ENCODE data around the gene APOBEC3B.

DNA sequence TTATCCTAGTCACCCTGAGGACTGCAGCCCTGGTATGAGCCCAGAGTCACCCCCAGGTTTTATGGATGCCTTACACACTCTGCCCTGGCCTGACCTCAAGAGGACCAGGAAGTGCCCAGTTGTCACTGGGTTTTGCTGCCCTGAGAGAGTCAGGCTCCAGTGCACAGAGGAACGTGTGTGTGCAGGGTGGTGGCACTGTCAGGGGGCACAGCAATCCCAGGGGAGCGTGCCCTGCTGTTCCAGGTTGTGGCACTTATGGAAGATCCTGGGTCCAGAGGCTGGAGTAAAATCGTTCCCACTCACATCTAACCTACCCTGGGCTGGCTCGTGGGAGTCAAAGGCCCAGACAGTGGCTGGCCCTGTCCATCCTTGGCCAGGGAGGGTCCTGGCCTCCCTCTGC is 17.2 kb upstream of the APOBEC3B start:
- TF ChIP-seq, protein P1, sequence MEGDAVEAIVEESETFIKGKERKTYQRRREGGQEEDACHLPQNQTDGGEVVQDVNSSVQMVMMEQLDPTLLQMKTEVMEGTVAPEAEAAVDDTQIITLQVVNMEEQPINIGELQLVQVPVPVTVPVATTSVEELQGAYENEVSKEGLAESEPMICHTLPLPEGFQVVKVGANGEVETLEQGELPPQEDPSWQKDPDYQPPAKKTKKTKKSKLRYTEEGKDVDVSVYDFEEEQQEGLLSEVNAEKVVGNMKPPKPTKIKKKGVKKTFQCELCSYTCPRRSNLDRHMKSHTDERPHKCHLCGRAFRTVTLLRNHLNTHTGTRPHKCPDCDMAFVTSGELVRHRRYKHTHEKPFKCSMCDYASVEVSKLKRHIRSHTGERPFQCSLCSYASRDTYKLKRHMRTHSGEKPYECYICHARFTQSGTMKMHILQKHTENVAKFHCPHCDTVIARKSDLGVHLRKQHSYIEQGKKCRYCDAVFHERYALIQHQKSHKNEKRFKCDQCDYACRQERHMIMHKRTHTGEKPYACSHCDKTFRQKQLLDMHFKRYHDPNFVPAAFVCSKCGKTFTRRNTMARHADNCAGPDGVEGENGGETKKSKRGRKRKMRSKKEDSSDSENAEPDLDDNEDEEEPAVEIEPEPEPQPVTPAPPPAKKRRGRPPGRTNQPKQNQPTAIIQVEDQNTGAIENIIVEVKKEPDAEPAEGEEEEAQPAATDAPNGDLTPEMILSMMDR (IDR thresholded peaks at IDR 0.05): no peak
- no peak for TF ChIP-seq POLR2A (IDR thresholded peaks at IDR 0.05)

Data from Peyer's patch (tissue), 4 donors.